Measurements from ENCODE around the gene CLCN1. TPM values are rescaled to one million over a fixed set of nuclear protein-coding genes. Genes with fewer than 3 reads are reported as not detected.
A peak's percentile ranks its signal among the peaks of the same experiment; 100 is the strongest.

Gene CLCN1
- total and polyA plus RNA-seq, 2 of the 4 experiments (the other 2 are of a cell fraction), result not detected

DNA sequence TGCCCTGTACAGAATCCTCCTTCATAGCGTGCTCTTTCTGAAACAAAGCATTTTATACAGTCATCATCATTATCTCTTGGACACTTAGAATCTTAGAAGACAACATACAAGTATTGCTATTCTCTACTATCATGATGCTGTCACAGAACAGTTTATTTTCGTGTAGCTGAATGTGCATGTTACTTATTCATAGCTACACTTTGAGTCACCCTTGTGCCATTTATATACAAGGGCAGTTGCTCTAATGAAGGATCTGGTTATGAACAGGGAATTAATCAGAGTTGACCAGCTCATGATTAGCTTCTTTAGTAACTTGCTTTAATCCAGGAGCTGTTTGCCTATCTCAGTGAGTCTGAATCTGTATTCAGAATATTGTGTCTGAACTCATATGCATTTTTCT is 16.6 kb upstream of the CLCN1 start:
- Histone ChIP-seq H2BK120ac (ENCODE audit: low read depth, low read length) (no peak overlapping the region), H2AK9ac (replicated peaks; ENCODE audit: low read depth, low read length, poor library complexity) (no peak overlapping the region), H2BK20ac (ENCODE audit: low read depth, low read length) (no peak overlapping the region), H3K36me3 (ENCODE audit: control insufficient read depth, insufficient read depth, low read length) (peaks cover 42% of the 10 kb centered on the region), H4K5ac (ENCODE audit: low read depth, low read length) (no peak overlapping the region), H3K9me3 (ENCODE audit: control insufficient read depth, insufficient read depth, low read length) (no peaks in the 10 kb centered on the region), H3K9ac (ENCODE audit: low read depth, low read length) (no peak overlapping the region), H3K4ac (ENCODE audit: low read depth, low read length) (no peak overlapping the region), H3K4me1 (ENCODE audit: control insufficient read depth, insufficient read depth, low read length) (peaks cover 18% of the 10 kb centered on the region), H2BK15ac (ENCODE audit: low read depth, low read length) (no peak overlapping the region), H4K91ac (ENCODE audit: insufficient read depth, low read depth, low read length) (no peak overlapping the region), H2AFZ (replicated peaks; ENCODE audit: low read length, poor library complexity) (no peak overlapping the region), H3K79me1 (ENCODE audit: low read depth in 1 of 2, low read length in 2 of 2) (peaks cover 14 to 44% of the 10 kb centered on the region in 2 experiments), H2BK5ac (ENCODE audit: low read depth, low read length, poor library complexity, severe bottlenecking) (peak overlapping the region; percentile 18), H3K14ac (replicated peaks; ENCODE audit: low read depth, low read length) (no peak overlapping the region), H3K27ac (ENCODE audit: insufficient read depth, low read length) (no peak overlapping the region), H2AK5ac (ENCODE audit: low read depth, low read length) (no peak overlapping the region), H3K23ac (ENCODE audit: low read depth, low read length) (no peak overlapping the region), H3K4me3 (ENCODE audit: insufficient read depth, low read depth, low read length) (no peak overlapping the region), H4K8ac (ENCODE audit: low read depth in 2 of 2, low read length in 2 of 2) (no peak overlapping the region), H3K4me2 (ENCODE audit: low read depth, low read length) (peak overlapping the region; percentile 53; the same call in 1 of the 2 replicates), H3K18ac (ENCODE audit: low read depth, low read length) (no peak overlapping the region), H3K27me3 (ENCODE audit: control insufficient read depth, insufficient read depth, low read length) (no peaks in the 10 kb centered on the region), H3K56ac (ENCODE audit: extremely low read depth, insufficient read depth, low read length) (no peak overlapping the region), H4K20me1 (ENCODE audit: insufficient read depth, low read length) (peaks cover 18% of the 10 kb centered on the region), H3K9me1 (ENCODE audit: insufficient read depth, low read length) (peaks cover 18% of the 10 kb centered on the region)
- TF ChIP-seq MAFK (IDR thresholded peaks at IDR 0.05; ENCODE audit: low read depth, low read length) (peak; percentile 68), FOS (IDR thresholded peaks at IDR 0.05; ENCODE audit: low read depth, low read length) (peak; percentile 60), SMC3 (IDR thresholded peaks at IDR 0.05; ENCODE audit: low read depth, low read length) (no peak), BHLHE40 (IDR thresholded peaks at IDR 0.05; ENCODE audit: low read depth, low read length) (peak; percentile 72; the same call in 1 of the 2 replicates)
- TF ChIP-seq, protein P1, sequence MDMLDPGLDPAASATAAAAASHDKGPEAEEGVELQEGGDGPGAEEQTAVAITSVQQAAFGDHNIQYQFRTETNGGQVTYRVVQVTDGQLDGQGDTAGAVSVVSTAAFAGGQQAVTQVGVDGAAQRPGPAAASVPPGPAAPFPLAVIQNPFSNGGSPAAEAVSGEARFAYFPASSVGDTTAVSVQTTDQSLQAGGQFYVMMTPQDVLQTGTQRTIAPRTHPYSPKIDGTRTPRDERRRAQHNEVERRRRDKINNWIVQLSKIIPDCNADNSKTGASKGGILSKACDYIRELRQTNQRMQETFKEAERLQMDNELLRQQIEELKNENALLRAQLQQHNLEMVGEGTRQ (IDR thresholded peaks at IDR 0.05; ENCODE audit: low read depth, low read length), result no peak
- ChIA-PET POLR2A (ENCODE audit: unreplicated experiment) (no interaction called here), CTCF (interaction anchor here (0.8 to 2.7 kb wide), 5 partner anchors 14 to 81 kb away, joined by 3 to 12 read pairs (median 3); no protein-coding TSS in a partner anchor)
- dilution Hi-C loops (cut with HindIII; ENCODE audit: low sequenced_read_pairs, unreplicated experiment) (no loop called here), intact Hi-C loops (cut with micrococcal nuclease) (no loop called here), in situ Hi-C loops (cut with MboI; ENCODE audit: low sequenced_read_pairs) (loop anchor here (5.0 kb wide), 1 partner anchor 68 kb away; no protein-coding TSS in a partner anchor)
- BruUV-seq (replicated peaks), result no TSS peak
- DNase-seq (peak; percentile 85), ATAC-seq (ENCODE audit: low read depth) (peak; percentile 69)
- WGBS, 2 experiments (ENCODE audit: extremely low coverage in 2 of 2, insufficient read length in 1 of 2), result no CpG with 5 or more reads among the region's 2 CpGs

All from IMR-90 (cell line).